NCI-H128 (cell line): ENCODE measurements around the gene LAIR2.

Source experiments
- DNase-seq: peaks from one replicate; lab custom pipeline; 2025; ENCODE audit not compliant: unreplicated experiment; lab: John Stamatoyannopoulos, UW

LAIR2 gene, protein sequence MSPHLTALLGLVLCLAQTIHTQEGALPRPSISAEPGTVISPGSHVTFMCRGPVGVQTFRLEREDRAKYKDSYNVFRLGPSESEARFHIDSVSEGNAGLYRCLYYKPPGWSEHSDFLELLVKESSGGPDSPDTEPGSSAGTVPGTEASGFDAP

DNA sequence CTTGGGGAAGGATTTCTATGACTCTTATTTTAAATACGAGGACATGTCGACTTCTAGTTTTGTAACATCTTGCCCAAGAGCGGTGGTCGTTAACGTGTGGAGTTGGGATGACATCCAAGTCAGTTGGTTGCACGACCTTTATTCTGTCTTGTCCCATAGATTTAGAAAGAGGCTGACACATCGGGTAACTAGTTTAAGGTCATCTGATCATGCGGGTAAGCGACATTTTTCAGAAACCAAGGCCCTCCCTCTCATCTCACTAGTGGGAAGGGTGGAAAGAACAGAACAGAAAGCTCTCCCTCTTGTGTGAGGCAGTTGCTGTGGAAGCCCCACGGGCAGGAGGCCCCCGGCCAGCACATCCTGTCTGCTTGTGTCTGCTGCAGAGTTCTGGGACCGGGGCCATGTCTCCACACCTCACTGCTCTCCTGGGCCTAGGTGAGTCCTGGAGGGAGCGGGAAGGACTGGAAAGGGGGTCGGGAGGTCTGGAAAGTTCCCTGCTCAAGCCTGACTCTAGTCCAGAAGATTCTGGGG lies at the start of gene LAIR2:
LAIR2 (plus strand) TSS at position 314 of the 531 bp plus-strand sequence; CDS start at position 402, 88 bp downstream.
- DNase-seq = no peak

DNA sequence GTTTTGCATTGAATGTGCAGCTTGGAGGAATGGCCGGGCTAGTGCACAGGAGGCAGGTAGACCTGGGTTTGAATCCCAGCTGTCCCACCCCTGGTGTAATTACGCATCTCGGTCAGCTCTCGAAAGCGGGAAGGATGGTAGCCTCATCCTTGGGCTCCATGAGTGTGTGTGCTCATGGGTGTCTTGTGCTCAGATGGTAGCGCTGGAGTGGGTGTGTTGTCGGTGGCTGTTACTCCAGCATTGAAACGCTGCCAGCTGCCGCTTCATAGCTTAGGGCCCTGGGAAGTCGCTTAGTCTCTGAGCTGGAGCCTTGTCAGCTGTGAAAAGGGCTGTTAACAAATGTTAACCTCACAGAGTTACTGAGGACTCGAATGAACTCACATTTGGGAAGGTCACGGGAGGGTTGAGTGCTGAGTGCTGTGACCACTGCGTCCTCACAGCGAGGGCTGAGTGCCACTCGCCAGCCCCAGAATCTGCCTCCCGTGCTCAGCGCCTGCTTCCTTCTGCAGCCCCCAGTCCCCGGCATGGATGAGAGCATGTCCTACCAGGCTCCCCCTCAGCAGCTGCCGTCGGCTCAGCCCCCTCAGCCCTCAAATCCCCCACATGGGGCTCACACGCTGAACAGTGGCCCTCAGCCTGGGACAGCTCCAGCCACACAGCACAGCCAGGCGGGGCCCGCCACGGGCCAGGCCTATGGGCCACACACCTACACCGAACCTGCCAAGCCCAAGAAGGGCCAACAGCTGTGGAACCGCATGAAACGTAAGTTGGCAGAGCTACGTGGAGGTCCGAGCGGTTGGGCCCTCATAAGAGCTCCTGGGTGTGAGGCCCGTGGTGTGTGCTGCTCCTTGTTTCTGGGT lies 48.5 kb upstream of the LAIR2 start:
- no peak for DNase-seq

DNA sequence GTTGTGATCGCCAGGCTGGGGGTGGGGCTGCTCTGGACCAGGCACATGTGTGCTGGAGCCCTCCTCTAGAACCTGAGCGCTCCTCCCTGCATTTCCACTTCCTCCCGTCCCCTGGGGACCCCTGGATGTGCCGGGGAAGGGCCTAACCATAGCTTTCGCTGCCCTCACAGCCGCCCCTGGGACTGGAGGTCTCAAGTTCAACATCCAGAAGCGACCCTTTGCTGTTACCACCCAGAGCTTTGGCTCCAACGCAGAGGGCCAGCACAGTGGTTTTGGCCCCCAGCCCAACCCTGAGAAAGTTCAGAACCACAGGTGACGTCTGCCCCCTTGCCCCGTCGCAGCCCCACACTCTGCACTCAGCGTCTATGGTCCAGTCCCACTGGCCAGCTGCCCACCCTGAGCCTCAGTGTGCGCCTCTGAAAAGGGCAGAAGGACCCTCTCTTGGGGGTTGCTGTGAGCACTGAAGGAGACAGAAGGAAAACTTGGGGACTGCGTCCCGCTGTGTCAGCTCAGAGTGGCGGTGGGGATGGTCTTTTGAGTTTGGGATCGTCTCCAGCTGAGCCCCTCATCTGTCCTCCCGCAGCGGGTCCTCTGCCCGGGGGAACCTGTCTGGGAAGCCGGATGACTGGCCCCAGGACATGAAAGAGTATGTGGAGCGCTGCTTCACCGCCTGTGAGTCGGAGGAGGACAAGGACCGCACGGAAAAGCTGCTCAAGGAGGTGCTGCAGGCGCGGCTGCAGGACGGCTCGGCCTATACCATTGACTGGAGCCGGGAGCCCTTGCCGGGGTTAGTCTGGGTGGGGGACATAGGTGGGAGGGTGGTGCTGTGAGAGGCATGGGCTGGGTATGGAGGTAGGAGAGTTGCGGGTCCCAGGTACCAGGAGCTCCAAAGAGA lies 47.6 kb upstream of the LAIR2 start:
- no peak for DNase-seq

DNA sequence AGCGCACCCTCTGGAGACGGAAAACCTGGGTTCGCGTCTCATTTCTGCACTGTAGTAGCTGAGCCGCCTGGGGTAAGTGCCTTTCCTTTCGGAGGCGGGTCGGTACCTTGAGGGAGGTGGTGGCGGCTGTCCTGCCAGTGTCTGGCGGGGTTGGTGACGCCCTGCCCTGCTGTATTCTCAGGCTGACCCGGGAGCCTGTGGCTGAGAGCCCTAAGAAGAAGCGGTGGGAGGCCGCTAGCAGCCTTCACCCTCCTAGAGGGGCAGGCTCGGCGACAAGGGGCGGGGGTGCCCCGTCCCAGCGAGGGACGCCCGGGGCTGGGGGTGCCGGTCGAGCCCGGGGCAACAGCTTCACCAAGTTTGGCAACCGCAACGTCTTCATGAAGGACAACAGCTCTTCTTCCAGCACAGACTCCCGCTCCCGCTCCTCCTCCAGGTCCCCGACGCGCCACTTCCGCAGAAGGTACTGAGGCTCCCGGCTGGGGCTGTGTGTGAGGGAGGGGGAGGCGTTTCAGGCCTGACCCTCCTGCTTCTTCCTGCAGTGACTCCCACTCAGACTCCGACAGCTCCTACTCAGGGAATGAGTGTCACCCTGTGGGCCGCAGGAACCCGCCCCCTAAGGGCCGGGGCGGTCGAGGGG lies 46.7 kb upstream of the LAIR2 start:
- DNase-seq = no peak

DNA sequence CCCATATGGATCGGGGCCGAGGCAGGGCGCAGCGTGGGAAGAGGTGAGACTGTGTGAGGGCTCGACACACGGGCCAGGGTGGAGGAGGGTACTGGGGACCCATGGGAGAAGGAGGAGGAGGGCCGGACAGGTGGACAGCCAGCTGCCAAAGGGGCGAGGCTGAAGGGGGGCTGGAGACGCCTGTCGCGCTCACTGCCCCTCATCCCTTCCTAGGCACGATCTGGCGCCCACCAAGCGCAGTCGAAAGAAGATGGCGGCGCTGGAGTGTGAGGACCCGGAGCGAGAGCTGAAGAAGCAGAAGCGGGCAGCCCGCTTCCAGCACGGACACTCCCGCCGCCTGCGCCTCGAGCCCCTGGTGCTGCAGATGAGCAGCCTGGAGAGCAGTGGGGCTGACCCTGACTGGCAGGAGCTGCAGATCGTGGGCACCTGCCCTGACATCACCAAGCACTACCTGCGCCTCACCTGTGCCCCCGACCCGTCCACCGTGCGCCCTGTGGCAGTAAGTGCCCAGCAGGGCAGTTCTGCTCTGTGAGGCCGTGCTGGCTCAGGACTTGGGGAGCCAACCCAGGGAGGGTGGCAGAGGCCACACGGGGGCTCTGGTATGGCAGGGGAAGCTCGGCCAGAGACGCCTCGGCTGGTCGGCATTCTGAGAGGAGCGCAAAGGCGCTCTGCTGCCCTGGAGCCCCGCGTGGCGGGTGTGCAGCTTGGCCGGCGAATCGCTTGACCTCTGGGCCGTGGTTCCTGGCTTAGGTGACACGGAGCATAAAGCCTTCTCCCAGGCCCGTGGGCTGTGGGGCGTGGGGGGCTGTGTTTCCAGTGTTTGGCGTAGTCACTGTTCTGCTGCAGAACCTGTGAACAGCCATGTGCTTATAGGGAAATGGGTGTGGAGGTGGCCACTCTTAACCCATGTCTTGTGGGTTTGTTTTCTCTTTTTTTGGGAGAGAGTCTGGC lies 45.9 kb upstream of the LAIR2 start:
- DNase-seq = no peak

DNA sequence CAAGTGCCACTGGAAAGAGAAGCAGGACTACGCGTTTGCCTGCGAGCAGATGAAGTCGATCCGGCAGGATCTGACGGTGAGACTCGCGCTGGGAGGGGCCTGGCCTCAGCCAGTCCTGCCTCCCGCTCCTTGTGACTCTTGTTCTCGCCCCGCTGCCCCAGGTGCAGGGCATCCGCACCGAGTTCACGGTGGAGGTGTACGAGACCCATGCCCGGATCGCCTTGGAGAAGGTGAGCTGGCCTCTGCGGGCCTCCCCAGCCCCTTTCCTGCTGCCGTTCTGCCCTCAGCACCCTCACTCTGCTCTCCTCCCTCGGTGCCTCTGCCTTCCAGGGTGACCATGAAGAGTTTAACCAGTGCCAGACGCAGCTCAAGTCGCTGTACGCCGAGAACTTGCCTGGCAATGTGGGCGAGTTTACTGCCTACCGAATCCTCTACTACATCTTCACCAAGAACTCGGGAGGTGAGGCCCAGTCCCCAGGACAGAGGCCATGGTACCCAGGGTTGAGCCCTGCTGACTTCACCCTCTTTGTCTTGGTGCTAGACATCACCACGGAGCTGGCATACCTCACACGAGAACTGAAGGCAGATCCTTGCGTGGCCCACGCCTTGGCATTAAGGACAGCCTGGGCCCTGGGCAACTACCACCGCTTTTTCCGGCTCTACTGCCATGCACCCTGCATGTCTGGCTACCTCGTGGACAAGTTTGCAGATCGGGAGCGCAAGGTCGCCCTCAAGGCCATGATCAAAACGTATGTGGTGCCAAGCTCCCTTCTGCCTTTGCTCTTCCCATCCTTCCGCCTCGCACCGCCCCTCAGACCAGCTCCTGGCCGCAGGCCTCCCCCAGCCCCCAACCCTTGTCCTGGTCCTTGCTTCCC lies 44.6 kb upstream of the LAIR2 start:
- DNase-seq = no peak

DNA sequence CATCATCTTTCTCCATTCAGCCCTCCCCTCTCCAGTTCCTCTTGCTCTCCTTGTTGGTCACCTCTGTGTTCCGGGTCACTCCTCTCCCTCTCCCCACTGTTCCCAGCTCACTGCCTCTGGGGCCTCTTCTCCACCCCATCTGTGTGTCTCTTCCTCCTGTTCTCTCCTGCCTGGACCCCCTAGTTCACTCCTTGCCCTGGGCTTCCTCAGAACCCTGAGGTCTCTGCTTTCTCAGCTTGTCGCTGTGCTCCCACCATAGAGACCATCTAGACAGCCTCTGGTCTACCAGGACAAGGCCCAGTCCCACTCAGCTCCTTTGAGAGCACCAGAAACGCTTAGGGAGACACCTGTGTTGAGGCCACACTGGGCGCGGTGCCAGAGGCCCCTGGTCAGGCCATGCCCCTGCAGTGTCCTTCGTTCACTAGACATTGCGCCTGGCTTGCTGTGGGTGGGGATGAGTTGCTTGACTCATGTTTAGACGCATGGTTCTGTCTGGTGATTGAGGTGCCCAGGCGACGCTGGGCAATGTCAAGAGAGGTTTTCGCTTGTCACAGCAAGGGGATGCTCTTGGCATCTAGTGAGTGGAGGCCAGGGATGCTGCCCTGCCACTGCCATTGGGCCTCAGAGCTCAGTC lies 43.9 kb upstream of the LAIR2 start:
- no peak for DNase-seq

DNA sequence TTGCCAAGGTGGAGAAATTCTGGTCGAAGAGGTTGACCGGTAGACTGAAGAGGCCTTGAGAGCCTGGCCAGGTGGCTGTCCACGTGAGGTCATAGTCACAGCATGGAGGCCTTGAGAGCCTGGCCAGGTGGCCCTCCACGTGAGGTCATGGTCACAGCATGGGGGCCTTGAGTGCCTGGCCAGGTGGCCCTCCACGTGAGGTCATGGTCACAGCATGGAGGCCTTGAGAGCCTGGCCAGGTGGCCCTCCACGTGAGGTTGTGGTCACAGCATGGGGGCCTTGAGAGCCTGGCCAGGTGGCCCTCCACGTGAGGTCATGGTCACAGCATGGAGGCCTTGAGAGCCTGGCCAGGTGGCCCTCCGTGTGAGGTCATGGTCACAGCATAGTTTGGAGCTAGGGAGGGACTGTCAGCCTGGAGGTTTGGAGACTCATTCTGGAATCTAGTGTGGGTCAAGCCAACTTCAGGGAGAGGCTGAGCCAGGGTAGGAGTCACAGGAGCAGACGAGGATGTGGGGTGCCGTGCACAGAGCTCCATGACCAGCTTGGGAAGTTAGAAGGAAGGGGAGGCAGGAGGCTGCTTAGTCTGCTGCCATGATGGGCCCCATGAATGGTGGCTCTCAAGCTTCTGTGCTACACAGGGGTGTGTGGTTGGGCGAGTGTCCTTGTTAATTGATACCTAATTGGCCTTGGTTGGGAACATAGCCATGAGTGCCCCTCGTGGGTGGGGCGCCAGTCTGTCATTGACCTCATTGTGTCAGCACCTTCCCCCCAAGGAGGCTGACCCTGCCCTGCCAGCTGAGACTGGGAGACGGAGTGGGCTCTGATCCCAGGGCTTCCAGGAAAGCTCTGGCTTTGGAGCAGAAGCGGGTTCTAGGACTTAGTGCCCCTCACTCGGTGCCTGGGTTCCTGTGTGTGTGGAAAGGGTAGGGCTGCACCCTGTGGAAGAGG lies 43.1 kb upstream of the LAIR2 start:
- DNase-seq = no peak

DNA sequence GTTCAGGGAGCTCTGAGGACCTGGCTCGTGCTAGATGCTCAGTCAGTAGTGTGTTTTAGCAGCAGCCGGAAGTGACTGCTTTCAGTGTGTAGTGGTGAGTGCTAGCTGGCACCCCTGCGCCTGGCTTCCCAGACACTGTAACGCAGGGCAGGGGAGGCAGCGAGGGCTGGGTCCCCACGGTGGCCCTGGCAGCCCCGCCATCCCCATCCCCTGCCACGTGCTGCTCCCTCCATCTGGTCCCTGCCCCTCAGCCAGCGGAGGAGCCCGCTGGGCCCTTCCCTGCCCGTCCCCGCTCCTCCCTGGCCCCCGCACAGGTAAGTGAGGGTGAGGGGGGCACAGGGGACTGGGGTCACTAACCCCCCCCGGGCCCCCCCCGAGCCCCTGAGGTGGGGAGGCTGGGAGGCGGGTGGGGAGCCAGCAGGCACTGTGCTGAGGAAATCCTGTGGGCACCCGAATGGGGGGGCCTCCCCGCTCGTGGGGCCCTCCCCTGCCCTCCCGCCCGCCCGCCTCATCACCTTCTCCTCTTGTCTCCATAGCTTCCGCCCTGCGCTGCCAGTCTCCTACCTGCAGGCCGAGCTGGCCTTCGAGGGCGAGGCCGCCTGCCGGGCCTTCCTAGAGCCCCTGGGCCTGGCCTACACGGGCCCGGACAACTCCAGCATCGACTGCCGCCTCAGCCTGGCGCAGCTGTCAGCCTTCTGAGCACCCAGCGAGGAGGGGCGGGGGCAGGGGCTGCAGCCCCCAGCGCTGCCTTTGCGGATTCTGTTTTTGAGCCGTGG lies 42.2 kb upstream of the LAIR2 start:
- no peak for DNase-seq

DNA sequence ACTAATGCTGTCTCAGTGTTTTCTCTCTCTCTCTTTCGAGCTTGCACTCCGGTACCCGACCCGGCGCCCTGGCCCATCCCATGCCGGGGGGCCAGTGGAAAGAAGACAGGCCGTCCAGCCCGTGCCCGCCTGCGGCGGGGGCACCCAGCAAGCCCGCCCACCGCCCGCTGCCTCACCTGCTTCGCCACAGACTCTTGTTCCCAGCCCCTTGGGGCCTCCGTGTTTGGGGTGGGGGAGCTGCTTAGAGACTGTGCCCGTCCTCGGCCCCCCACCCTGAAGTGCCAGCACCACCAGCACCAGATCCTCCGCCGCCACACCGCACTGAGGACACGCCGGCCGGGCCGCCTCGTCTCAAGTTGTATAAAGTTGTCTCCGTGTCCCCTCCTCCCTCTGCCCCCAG lies 41.4 kb upstream of the LAIR2 start:
- no peak for DNase-seq

DNA sequence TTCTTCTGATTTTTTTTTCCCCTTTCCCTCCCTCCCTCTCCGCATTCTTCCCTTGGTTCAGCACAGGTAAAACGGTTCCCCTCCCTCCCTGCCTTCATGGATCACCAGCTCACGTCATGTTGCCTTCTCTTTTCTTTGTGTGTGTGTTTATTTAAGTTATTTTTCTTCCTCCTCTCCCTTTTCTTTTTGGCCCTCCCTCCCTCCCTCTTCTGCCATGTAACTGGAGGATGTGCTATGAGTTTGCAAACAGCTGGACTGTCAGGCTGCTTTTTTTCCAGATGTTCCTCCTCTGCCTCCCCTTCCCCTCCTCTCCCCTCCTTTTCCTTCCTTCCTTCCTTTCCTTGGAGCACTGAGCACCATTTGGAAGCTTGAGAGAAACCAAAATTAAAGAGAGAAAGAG lies 41.0 kb upstream of the LAIR2 start:
- no peak for DNase-seq

DNA sequence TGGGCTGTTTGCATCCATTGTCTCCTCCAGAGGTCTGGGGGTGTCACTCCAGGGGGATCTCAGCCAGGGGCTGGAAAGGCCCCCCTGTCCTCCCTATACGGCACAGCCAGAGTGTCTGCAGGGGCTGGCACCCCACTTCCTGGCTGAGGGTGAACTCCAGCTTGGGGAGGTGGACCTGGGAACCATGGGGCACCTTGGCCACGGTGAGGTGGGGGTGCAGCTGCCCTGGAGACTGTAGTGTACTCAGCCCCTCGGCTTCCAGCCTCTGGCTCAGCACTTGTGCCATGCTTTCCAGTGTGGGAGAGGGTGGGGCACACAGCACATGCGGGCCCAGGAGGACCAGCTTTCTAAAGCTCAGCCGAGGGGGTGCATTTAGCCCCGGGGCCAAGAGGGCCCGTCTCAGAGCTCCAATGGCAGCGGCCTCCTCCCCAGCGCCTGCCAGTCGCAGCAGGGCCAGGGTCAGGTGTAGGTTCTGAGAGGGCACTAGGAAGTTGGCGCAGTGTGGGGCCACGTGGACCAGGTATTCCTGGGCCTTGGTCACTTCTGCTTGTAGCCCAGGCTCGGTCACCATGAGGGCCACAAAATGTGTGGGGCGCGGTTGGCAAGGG lies 40.5 kb upstream of the LAIR2 start:
- no peak for DNase-seq

DNA sequence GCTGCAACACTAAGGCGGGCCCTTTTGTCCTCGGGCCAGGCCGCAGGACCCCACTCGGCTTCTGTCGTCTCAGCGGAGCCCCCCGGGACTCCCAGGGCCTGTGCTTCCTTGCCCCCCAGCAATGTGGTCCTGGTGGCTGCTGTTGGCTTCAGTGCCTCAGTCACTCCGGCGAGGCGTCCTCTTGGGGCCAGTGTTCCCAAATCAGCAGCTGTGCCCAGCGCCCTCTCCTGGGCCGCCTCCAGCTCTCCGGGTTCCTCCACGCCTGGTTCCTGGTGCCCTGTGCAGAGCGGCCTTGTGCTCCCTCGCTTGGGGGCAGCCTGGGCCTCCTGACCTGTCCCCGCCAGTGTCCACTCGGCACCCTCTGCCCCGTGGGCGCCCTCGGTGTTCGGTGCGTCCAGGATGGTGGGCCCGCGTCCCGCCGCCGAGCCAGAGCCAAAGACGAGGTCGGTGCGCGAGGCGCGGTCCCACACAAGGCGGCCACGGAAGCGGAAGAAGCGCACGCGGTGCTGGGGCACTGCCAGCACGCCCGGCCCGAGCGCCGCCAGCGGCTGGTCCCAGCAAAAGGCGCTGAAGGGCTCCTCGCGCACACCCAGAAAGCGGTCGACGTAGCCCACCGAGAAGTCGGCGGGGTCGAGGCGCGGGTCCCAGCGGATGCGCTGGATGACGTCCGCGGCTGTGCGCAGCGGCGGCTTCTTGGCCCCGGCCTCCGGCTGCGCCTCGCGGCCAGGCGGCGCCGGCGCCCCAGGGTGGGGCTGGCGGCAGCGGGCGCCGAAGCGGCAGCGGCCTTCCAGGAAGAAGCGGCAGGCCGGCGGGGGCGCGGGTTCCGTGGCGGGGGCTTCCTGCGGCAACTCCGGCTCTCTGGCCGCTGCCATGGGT lies 39.7 kb upstream of the LAIR2 start:
- no peak for DNase-seq

DNA sequence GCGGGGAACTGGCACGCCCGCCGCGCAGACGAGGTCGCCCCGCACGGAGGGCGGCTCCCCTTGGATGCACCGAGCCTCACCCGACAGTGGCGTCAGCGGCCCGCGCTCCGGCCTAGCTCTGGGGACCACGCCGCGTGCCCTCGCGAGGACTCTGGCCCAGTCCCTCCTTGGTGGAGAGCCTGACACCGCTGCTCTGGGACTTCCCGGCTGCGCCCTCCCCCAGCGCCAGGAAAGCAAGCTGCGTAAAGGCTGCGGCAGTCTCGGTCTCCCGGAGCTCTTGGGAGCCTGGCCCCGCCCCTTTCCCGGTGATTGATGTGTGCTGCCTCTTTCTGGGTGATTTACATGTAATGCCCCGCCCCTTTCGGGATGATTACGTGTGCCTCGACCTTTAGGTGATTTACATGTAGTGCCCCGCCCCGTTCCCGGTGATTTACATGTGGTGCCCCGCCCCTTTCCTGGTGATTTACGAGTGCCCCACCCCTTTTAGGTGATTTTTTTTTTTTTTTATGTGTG lies 39.0 kb upstream of the LAIR2 start, which contains the start of gene LENG9:
LENG9 (minus strand) TSS at position 248 of the 513 bp plus-strand sequence. CDS start 252 bp downstream, outside the sequence.
- DNase-seq = peak; percentile 34
